Cardiac septum (tissue), 1 donor: ENCODE measurements around the gene PLD4. TPM values are rescaled to one million over a fixed set of nuclear protein-coding genes. Genes with fewer than 3 reads are reported as not detected.
"Not testable (repeated sequence)": the region's sequence is repeated elsewhere in the genome, so short reads cannot be mapped to it uniquely, and the experiment has no call there.

Source experiments
- DNase-seq: peaks from one replicate; pipeline ENCODE4 v3.0.0-alpha.2; 2020; ENCODE audit warnings: low spot score
- intact Hi-C: fragments of 100-400 bp; cut with DNase I; formaldehyde crosslinking; loops from one replicate; pipeline ENCODE4 v1.14.0; 2022
- long read RNA-seq: library from polyadenylated mRNA; unstranded; transcript quantifications from one replicate; pipeline ENCODE4 v2.0.0, GENCODE V29; 2021
- total RNA-seq: library from RNA; stranded (reverse); fragmentation: NEBNext Ultra II Directional; extraction: Animal tissue kit (Norgen Biotek cat#: 25700); gene quantifications from one replicate; pipeline ENCODE4 v1.2.1, GENCODE V29; 2021
- donor health status: DM: no; HTN: no; CAD: no.

PLD4 gene
- total RNA-seq = 0.51 TPM
- long read RNA-seq, partial matches to known transcripts = 0 of 1 reads
- long read RNA-seq, other reads (novel, unspliced or antisense) = 1 of 1 reads

GRCh38 chr14:104924421-104925213, at the start of gene PLD4:
Gene PLD4, plus strand, starts transcription at chr14:104924879. Its CDS starts 2,262 bp downstream, at chr14:104927141.
- intact Hi-C loops = no loop called here
- peak; percentile 64 for DNase-seq

- intact Hi-C loops = no loop called here
- DNase-seq = no peak
These were observed 49.3 kb upstream of the PLD4 start for GRCh38 chr14:104875412-104875751.

- no peak for DNase-seq
- intact Hi-C loops = no loop called here
These were observed 48.9 kb upstream of the PLD4 start for GRCh38 chr14:104875811-104876210.

GRCh38 chr14:104876251-104876699, 48.4 kb upstream of the PLD4 start:
- no peak for DNase-seq
- intact Hi-C loops = no loop called here

- intact Hi-C loops = no loop called here
- no peak for DNase-seq
These were observed 47.4 kb upstream of the PLD4 start for GRCh38 chr14:104877066-104877805.

GRCh38 chr14:104877806-104878550, 46.7 kb upstream of the PLD4 start:
- no peak for DNase-seq

GRCh38 chr14:104878582-104878981, 46.1 kb upstream of the PLD4 start:
- no peak for DNase-seq
- intact Hi-C loops = no loop called here

More at GRCh38 chr14:104877806-104878550, 46.7 kb upstream of the PLD4 start:
- intact Hi-C loops = no loop called here

- intact Hi-C loops = no loop called here
- no peak for DNase-seq
These were observed 45.3 kb upstream of the PLD4 start for GRCh38 chr14:104879201-104879982.

- no peak for DNase-seq
- intact Hi-C loops = no loop called here
These were observed 44.6 kb upstream of the PLD4 start for GRCh38 chr14:104879983-104880565.

GRCh38 chr14:104880584-104881210, 44.0 kb upstream of the PLD4 start:
- intact Hi-C loops = no loop called here

GRCh38 chr14:104881369-104881979, 43.2 kb upstream of the PLD4 start:
- DNase-seq = no peak
- intact Hi-C loops = no loop called here

More at GRCh38 chr14:104880584-104881210, 44.0 kb upstream of the PLD4 start:
- DNase-seq = no peak

GRCh38 chr14:104882325-104882973, 42.2 kb upstream of the PLD4 start:
- no peak for DNase-seq
- intact Hi-C loops = no loop called here

GRCh38 chr14:104882991-104883660, 41.6 kb upstream of the PLD4 start:
- no peak for DNase-seq
- intact Hi-C loops = no loop called here

GRCh38 chr14:104883681-104884361, 40.9 kb upstream of the PLD4 start:
- no peak for DNase-seq
- intact Hi-C loops = no loop called here

GRCh38 chr14:104884381-104884780, 40.3 kb upstream of the PLD4 start:
- DNase-seq, intact Hi-C loops: not testable (repeated sequence)
